A549 (cell line): ENCODE data around the gene LTB. TPM values are rescaled to one million over a fixed set of nuclear protein-coding genes. Genes with fewer than 3 reads are reported as not detected.

Experiments used
- ATAC-seq, 2 experiments: fragments of 200-7000 bp in 1 of 2; fragments of >200 bp in 1 of 2; cut with Nextera tagmentation in 1 of 2; cut with Tn5 transposase in 1 of 2; 3 replicates each; pipeline versions ENCODE4 v1.8.0 to v1.9.1; 2018 to 2020; ENCODE audit warnings: mild to moderate bottlenecking in 1 of 2, moderate library complexity in 1 of 2
- CTCF ChIA-PET: fragments of 300-600 bp; sonication (Branson Sonifier 250); formaldehyde crosslinking; extraction: SDS; loops from one replicate; lab custom pipeline; 2021; ENCODE audit warnings: antibody characterized with exemption, inconsistent platforms; lab: Yijun Ruan, JAX
- POLR2A ChIA-PET: fragments of 350-600 bp; formaldehyde crosslinking; extraction: SDS; loops from one replicate; lab custom pipeline; 2021; ENCODE audit warnings: antibody characterized with exemption, inconsistent platforms; lab: Yijun Ruan, JAX
- DNase-seq, 2 experiments: peaks; one replicate each; pipeline versions ENCODE4 v3.0.0 to v3.0.0-alpha.2; 2011 to 2016; ENCODE audit warnings: low read depth in 1 of 2, low spot score in 1 of 2
- FAIRE-seq: peaks from 2 replicates; lab custom pipeline; 2011; peaks lifted over from hg19 to GRCh38; lab: Jason Lieb, UNC
- H3K27ac ChIP-seq, 2 experiments: fragments of >200 bp; sonication (Bioruptor Twin); formaldehyde crosslinking; 3 replicates each; pipeline ENCODE4 v1.5.1; 2016 to 2017
- H3K4me1 ChIP-seq: fragments of >200 bp; sonication (Bioruptor Twin); formaldehyde crosslinking; 3 replicates; pipeline ENCODE4 v1.6.1; 2016
- H3K4me2 ChIP-seq: fragments of >200 bp; sonication (Bioruptor Twin); formaldehyde crosslinking; 3 replicates; pipeline ENCODE4 v1.6.1; 2016
- H3K4me3 ChIP-seq: fragments of >200 bp; sonication (Bioruptor Twin); formaldehyde crosslinking; 3 replicates; pipeline ENCODE4 v1.5.1; 2016
- H3K9me3 ChIP-seq: fragments of >200 bp; sonication (Bioruptor Twin); formaldehyde crosslinking; 3 replicates; pipeline ENCODE4 v1.6.1; 2016
- BCL3 ChIP-seq: fragments of >200 bp; sonication (Bioruptor Twin); formaldehyde crosslinking; IDR thresholded peaks from 3 replicates; pipeline ENCODE4 v1.6.1; 2016
- CBX8 ChIP-seq: fragments of 200-600 bp; sonication (generic); IDR thresholded peaks from 2 replicates; pipeline ENCODE4 v1.6.1; 2016
- CHD2 ChIP-seq: fragments of 150-350 bp; IDR thresholded peaks from 2 replicates; pipeline ENCODE4 v1.6.1; 2014; ENCODE audit warnings: low read length; ENCODE audit not compliant: partially characterized antibody
- E2F6 ChIP-seq: IDR thresholded peaks from 2 replicates; pipeline ENCODE4 v1.6.1; 2012; ENCODE audit warnings: low read depth, borderline replicate concordance
- EHF ChIP-seq: fragments of 250-450 bp; sonication (Bioruptor Pico); IDR thresholded peaks from 2 replicates; pipeline ENCODE4 v1.5.0; 2020; ENCODE audit warnings: mild to moderate bottlenecking
- EHMT2 ChIP-seq: fragments of 200-600 bp; sonication (generic); IDR thresholded peaks from 2 replicates; pipeline ENCODE4 v1.6.1; 2016; ENCODE audit warnings: antibody characterized with exemption, low read depth, mild to moderate bottlenecking, moderate library complexity
- EP300 ChIP-seq, 2 experiments: fragments of >200 bp; sonication (Bioruptor Twin); formaldehyde crosslinking; IDR thresholded peaks; 2 replicates in 1 of 2; 3 replicates in 1 of 2; pipeline ENCODE4 v1.6.1; 2016 to 2017
- GATA3 ChIP-seq: IDR thresholded peaks from 2 replicates; pipeline ENCODE4 v1.6.1; 2012; ENCODE audit warnings: borderline replicate concordance
- HDAC2 ChIP-seq: fragments of 200-600 bp; sonication (generic); IDR thresholded peaks from 2 replicates; pipeline ENCODE4 v1.6.1; 2016
- HOXA7 ChIP-seq: fragments of 250-450 bp; sonication (Bioruptor Pico); IDR thresholded peaks from 2 replicates; pipeline ENCODE4 v1.5.0; 2020; ENCODE audit warnings: mild to moderate bottlenecking, moderate library complexity
- HOXB13 ChIP-seq: fragments of 250-450 bp; sonication (Bioruptor Pico); IDR thresholded peaks from 2 replicates; pipeline ENCODE4 v1.5.0; 2020; ENCODE audit warnings: low read depth, mild to moderate bottlenecking, moderate library complexity
- JUN ChIP-seq, 2 experiments: fragments of >200 bp; sonication (Bioruptor Twin); formaldehyde crosslinking; IDR thresholded peaks; 2 replicates in 1 of 2; 3 replicates in 1 of 2; pipeline ENCODE4 v1.6.1; 2016 to 2017
- KDM5A ChIP-seq: fragments of 200-600 bp; sonication (generic); IDR thresholded peaks from 2 replicates; pipeline ENCODE4 v1.6.1; 2016; ENCODE audit warnings: antibody characterized with exemption, mild to moderate bottlenecking
- MAFK ChIP-seq: fragments of 450-650 bp; IDR thresholded peaks from 2 replicates; pipeline ENCODE4 v1.6.1; 2014; ENCODE audit not compliant: partially characterized antibody
- MAX ChIP-seq: IDR thresholded peaks from 2 replicates; pipeline ENCODE4 v1.6.1; 2012
- NFE2L2 ChIP-seq: fragments of 150-350 bp; conservative IDR thresholded peaks from 2 replicates; pipeline ENCODE4 v1.6.1; 2014; ENCODE audit warnings: low read length
- PHF8 ChIP-seq: fragments of 200-600 bp; sonication (generic); IDR thresholded peaks from 2 replicates; pipeline ENCODE4 v1.6.1; 2016; ENCODE audit warnings: low read depth, mild to moderate bottlenecking, antibody characterized with exemption, moderate library complexity, borderline replicate concordance
- POLR2A ChIP-seq: IDR thresholded peaks from 2 replicates; pipeline ENCODE4 v1.6.1; 2012; ENCODE audit warnings: mild to moderate bottlenecking, low read length
- POLR2AphosphoS2 ChIP-seq: conservative IDR thresholded peaks from 2 replicates; pipeline ENCODE4 v1.6.1; 2012; ENCODE audit warnings: low read length, improper control_type of control experiment, inconsistent platforms
- RARB ChIP-seq: fragments of 250-450 bp; sonication (Bioruptor Pico); IDR thresholded peaks from 2 replicates; pipeline ENCODE4 v1.8.0; 2021; ENCODE audit warnings: mild to moderate bottlenecking, moderate library complexity
- RFX5 ChIP-seq: fragments of 450-650 bp; IDR thresholded peaks from 2 replicates; pipeline ENCODE4 v1.7.1; 2014; ENCODE audit warnings: antibody characterized with exemption, mild to moderate bottlenecking, moderate library complexity
- RNF2 ChIP-seq: fragments of 200-600 bp; sonication (generic); IDR thresholded peaks from 2 replicates; pipeline ENCODE4 v1.6.1; 2016; ENCODE audit warnings: low read depth, mild to moderate bottlenecking, antibody characterized with exemption, moderate library complexity, borderline replicate concordance
- SREBF2 ChIP-seq: fragments of 450-650 bp; IDR thresholded peaks from 2 replicates; pipeline ENCODE4 v1.6.1; 2014; ENCODE audit warnings: mild to moderate bottlenecking, moderate library complexity
- TFCP2L1 ChIP-seq: fragments of 250-450 bp; sonication (Bioruptor Pico); IDR thresholded peaks from 2 replicates; pipeline ENCODE4 v1.5.0; 2021; ENCODE audit warnings: mild to moderate bottlenecking
- ZC3H11A ChIP-seq: fragments of 450-650 bp; IDR thresholded peaks from 2 replicates; pipeline ENCODE4 v1.6.1; 2014; ENCODE audit warnings: antibody characterized with exemption, mild to moderate bottlenecking
- ZFP36 ChIP-seq: fragments of 450-650 bp; IDR thresholded peaks from 2 replicates; pipeline ENCODE4 v1.6.1; 2014; ENCODE audit warnings: borderline replicate concordance; ENCODE audit not compliant: partially characterized antibody
- WGBS: methylation state at CpG from one replicate; pipeline ENCODE4 v1.1.6; 2017; ENCODE audit errors: missing lambda C conversion rate; 5-methylcytosine and 5-hydroxymethylcytosine counted together
- polyA plus RNA-seq, 4 experiments: library from polyadenylated mRNA; depleted of rRNA in 3 of 4; stranded (reverse); fragments of >200 nt; fragmentation: RNase III in 1 of 4; extraction: RNeasy Plus Mini Kit Qiagen cat#74134 plus additional on column Dnase treatment in 1 of 4; gene quantifications; 2 replicates in 3 of 4; 3 replicates in 1 of 4; pipeline ENCODE4 v1.2.3, GENCODE V29; 2011 to 2017
- TF ChIP-seq, protein P1 (sequence below): fragments of 450-650 bp; IDR thresholded peaks from 2 replicates; pipeline ENCODE4 v1.6.1; 2014; ENCODE audit warnings: antibody characterized with exemption
- TF ChIP-seq, protein P2 (sequence below): fragments of >200 bp; sonication (Bioruptor Twin); formaldehyde crosslinking; IDR thresholded peaks from 2 replicates; pipeline ENCODE4 v1.6.1; 2016
- TF ChIP-seq, protein P3 (sequence below): fragments of 200-600 bp; sonication (generic); IDR thresholded peaks from 2 replicates; pipeline ENCODE4 v1.6.1; 2016; ENCODE audit warnings: antibody characterized with exemption, mild to moderate bottlenecking, moderate library complexity

Gene LTB
- polyA plus RNA-seq, 2 of the 4 experiments (the other 2 are of a cell fraction) = 0.14 to 0.26 TPM

DNA sequence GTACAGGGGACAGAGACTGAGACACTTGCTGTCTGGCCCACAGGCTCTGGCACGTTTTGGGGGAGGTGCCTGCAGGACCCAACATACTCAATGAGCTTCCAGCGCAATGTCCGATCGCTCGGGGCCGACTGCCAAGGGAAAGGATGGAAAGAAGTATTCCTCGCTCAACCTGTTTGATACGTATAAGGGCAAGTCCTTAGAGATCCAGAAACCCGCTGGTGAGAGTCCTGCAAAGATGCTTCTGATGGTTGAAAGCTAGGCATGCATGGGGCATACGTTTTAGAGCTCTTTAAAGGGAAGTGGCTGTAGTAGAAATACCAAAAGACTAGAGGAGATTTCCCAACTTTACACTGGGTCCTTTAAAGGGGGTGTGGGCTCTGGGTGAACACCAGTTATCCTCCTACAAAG lies 40.5 kb upstream of the LTB start:
- ATAC-seq (no peak), DNase-seq (no peak), FAIRE-seq (no peak)
- WGBS = 93% methylated on average over 10 of the region's 10 CpGs
- peaks cover 15% of the 10 kb centered on the region for H3K4me1 ChIP-seq
- no peaks in the 10 kb centered on the region for H3K9me3 ChIP-seq
- TF ChIP-seq, protein P1, sequence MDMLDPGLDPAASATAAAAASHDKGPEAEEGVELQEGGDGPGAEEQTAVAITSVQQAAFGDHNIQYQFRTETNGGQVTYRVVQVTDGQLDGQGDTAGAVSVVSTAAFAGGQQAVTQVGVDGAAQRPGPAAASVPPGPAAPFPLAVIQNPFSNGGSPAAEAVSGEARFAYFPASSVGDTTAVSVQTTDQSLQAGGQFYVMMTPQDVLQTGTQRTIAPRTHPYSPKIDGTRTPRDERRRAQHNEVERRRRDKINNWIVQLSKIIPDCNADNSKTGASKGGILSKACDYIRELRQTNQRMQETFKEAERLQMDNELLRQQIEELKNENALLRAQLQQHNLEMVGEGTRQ = no peak
- no peak for TF ChIP-seq RNF2
- TF ChIP-seq RFX5 = no peak
- TF ChIP-seq GATA3 = no peak
- TF ChIP-seq MAX = no peak
- TF ChIP-seq NFE2L2 = no peak
- TF ChIP-seq PHF8 = no peak
- TF ChIP-seq POLR2AphosphoS2 = no peak
- TF ChIP-seq CHD2 = no peak
- TF ChIP-seq HOXA7 (CRISPR knock-in tag) = no peak
- TF ChIP-seq POLR2A = no peak
- TF ChIP-seq MAFK = no peak
- TF ChIP-seq, protein P2, sequence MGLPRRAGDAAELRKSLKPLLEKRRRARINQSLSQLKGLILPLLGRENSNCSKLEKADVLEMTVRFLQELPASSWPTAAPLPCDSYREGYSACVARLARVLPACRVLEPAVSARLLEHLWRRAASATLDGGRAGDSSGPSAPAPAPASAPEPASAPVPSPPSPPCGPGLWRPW = no peak
- TF ChIP-seq RARB = no peak
- no peak for TF ChIP-seq HOXB13 (CRISPR knock-in tag)
- no peak for TF ChIP-seq TFCP2L1 (CRISPR knock-in tag)
- no peak for TF ChIP-seq EP300 (IDR thresholded peaks at IDR 0.05)
- TF ChIP-seq JUN (IDR thresholded peaks at IDR 0.05) = no peak
- H3K4me2 ChIP-seq = peak overlapping the region; percentile 99
- ChIA-PET POLR2A (interaction anchor here (0.7 to 1.2 kb wide), 2 partner anchors 10 to 17 kb away, joined by 3 to 7 read pairs; no protein-coding TSS in a partner anchor), CTCF (interaction anchor here (0.8 to 1.7 kb wide), 4 partner anchors 10 to 42 kb away, joined by 3 to 6 read pairs (median 4); no protein-coding TSS in a partner anchor)
- H3K4me3 ChIP-seq = peak overlapping the region; percentile 81; the same call in 1 of the 3 replicates
- H3K27ac ChIP-seq = peak overlapping the region in 1 of 2 experiments; percentile 99; a peak in 3 of 6 replicates

DNA sequence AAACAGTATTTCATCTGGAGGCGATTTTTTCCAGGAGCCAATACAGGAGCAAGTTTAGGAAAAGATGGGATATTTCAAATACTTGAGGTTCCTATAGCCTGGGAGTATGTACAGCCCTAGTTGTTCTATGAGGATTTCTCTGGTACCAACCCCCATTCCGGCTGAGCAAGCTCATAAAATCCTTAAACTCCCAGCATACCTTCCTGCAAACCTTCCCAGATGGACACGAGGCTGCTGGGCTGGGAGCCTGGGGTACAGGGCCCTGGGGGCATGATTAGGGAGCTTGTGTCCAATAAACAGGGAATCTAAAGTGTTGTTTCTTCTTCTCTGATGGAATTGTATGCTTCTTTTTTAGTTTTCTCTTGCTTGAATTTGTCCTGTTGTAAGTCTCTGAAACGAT lies 39.8 kb upstream of the LTB start:
- peak overlapping the region; percentile 99 for H3K27ac ChIP-seq
- TF ChIP-seq ZFP36 = no peak
- TF ChIP-seq EHF (CRISPR knock-in tag) = no peak
- TF ChIP-seq BCL3 = no peak
- no peak for TF ChIP-seq E2F6
- TF ChIP-seq ZC3H11A = no peak
- no peak for TF ChIP-seq EP300 (IDR thresholded peaks at IDR 0.05)
- TF ChIP-seq HDAC2 = no peak
- TF ChIP-seq SREBF2 = no peak
- no peak for TF ChIP-seq CBX8
- TF ChIP-seq KDM5A = no peak
- no peak for TF ChIP-seq EHMT2
- no peak for TF ChIP-seq POLR2AphosphoS2
- no peak for TF ChIP-seq CHD2
- TF ChIP-seq, protein P3, sequence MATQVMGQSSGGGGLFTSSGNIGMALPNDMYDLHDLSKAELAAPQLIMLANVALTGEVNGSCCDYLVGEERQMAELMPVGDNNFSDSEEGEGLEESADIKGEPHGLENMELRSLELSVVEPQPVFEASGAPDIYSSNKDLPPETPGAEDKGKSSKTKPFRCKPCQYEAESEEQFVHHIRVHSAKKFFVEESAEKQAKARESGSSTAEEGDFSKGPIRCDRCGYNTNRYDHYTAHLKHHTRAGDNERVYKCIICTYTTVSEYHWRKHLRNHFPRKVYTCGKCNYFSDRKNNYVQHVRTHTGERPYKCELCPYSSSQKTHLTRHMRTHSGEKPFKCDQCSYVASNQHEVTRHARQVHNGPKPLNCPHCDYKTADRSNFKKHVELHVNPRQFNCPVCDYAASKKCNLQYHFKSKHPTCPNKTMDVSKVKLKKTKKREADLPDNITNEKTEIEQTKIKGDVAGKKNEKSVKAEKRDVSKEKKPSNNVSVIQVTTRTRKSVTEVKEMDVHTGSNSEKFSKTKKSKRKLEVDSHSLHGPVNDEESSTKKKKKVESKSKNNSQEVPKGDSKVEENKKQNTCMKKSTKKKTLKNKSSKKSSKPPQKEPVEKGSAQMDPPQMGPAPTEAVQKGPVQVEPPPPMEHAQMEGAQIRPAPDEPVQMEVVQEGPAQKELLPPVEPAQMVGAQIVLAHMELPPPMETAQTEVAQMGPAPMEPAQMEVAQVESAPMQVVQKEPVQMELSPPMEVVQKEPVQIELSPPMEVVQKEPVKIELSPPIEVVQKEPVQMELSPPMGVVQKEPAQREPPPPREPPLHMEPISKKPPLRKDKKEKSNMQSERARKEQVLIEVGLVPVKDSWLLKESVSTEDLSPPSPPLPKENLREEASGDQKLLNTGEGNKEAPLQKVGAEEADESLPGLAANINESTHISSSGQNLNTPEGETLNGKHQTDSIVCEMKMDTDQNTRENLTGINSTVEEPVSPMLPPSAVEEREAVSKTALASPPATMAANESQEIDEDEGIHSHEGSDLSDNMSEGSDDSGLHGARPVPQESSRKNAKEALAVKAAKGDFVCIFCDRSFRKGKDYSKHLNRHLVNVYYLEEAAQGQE = no peak
- TF ChIP-seq, all 56 proteins: peak for 0
- no peak for ATAC-seq
- WGBS = 2% methylated on average over 3 of the region's 4 CpGs
- ChIA-PET POLR2A (interaction anchor here (1.2 to 1.3 kb wide), 2 partner anchors 11 to 17 kb away, joined by 3 to 4 read pairs; no protein-coding TSS in a partner anchor), CTCF (interaction anchor here (0.8 to 1.7 kb wide), 4 partner anchors 14 to 150 kb away, joined by 3 to 6 read pairs (median 4); no protein-coding TSS in a partner anchor)
- Histone ChIP-seq H3K4me1 (peaks cover 15% of the 10 kb centered on the region), H3K4me3 (peak overlapping the region; percentile 81), H3K4me2 (peak overlapping the region; percentile 99), H3K9me3 (no peaks in the 10 kb centered on the region)
- FAIRE-seq = no peak
- DNase-seq = no peak
